Measurements from ENCODE around the gene NALCN.

NALCN gene

GRCh38 chr13:101242720-101243119 is 173.6 kb downstream of the NALCN start:
- no peak overlapping the region for H3K23ac ChIP-seq (ENCODE audit: low read length in 2 of 2)

DNA sequence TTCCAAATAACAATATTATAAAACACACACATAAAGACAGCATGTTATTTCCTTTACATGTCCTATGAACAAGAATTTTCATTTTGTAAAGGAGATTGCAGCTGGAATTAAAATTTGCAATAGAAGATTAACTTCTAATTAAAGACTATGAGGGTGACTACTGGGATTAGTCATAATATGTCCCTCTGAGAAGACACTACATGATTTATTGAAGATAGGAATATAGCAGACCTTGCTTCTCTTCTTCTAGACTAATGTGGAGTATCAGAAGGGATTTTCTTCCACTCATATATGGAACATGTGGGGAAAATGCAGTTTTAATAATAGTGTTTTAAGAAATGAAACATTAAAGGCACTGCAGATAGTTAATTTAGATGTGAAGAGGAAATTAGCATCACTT is 177.8 kb downstream of the NALCN start:
- no peak overlapping the region for H3K14ac ChIP-seq (ENCODE audit: low read length in 2 of 2)
- H2BK12ac ChIP-seq (ENCODE audit: low read length in 2 of 2) = no peak overlapping the region
- H2BK15ac ChIP-seq (ENCODE audit: low read depth, poor library complexity, severe bottlenecking) = no peak overlapping the region
- no peak overlapping the region for H2AK5ac ChIP-seq (ENCODE audit: low read length, severe bottlenecking)
- H3K4me2 ChIP-seq (ENCODE audit: low read length, poor library complexity, severe bottlenecking) = no peak overlapping the region
- H4K91ac ChIP-seq (ENCODE audit: low read length) = no peak overlapping the region
- H3K9ac ChIP-seq (ENCODE audit: low read length) = no peak overlapping the region
- no peaks in the 10 kb centered on the region for H3K27me3 ChIP-seq (ENCODE audit: control insufficient read depth in 1 of 2, insufficient read depth in 1 of 2, low read length in 2 of 2)
- H3K36me3 ChIP-seq (ENCODE audit: control insufficient read depth in 1 of 2, insufficient read depth in 2 of 2, low read depth in 1 of 2, low read length in 2 of 2) = no peaks in the 10 kb centered on the region
- no peaks in the 10 kb centered on the region for H3K9me3 ChIP-seq (ENCODE audit: control insufficient read depth, low read length)
- no peak overlapping the region for H3K23ac ChIP-seq (ENCODE audit: low read length in 2 of 2)
- H3K27ac ChIP-seq (ENCODE audit: low read length, poor library complexity, severe bottlenecking) = no peak overlapping the region
- no peak overlapping the region for H2BK120ac ChIP-seq (ENCODE audit: low read depth, low read length)
- no peak overlapping the region for H4K8ac ChIP-seq (ENCODE audit: low read length)
- H3K4ac ChIP-seq (ENCODE audit: low read depth in 1 of 2, low read length in 2 of 2) = no peak overlapping the region
- H3K18ac ChIP-seq (ENCODE audit: low read depth in 1 of 2, low read length in 2 of 2) = no peak overlapping the region
- H2AFZ ChIP-seq (ENCODE audit: low read depth, low read length) = no peak overlapping the region
- DNase-seq = no peak
- no peaks in the 10 kb centered on the region for H3K79me1 ChIP-seq (replicated peaks; ENCODE audit: low read length, poor library complexity, severe bottlenecking)
- no peak overlapping the region for H2BK5ac ChIP-seq (ENCODE audit: low read depth, low read length, poor library complexity, severe bottlenecking)
- no peaks in the 10 kb centered on the region for H3K4me1 ChIP-seq (ENCODE audit: control insufficient read depth, insufficient read depth, low read depth, low read length)
- H3K4me3 ChIP-seq (ENCODE audit: insufficient read depth in 1 of 2, low read depth in 1 of 2, low read length in 2 of 2) = no peak overlapping the region

More at GRCh38 chr13:101242720-101243119, 173.6 kb downstream of the NALCN start:
- Histone ChIP-seq H3K79me1 (replicated peaks; ENCODE audit: low read length, poor library complexity, severe bottlenecking) (no peaks in the 10 kb centered on the region), H3K14ac (ENCODE audit: low read length in 2 of 2) (no peak overlapping the region), H3K9me3 (ENCODE audit: control insufficient read depth, low read length) (no peaks in the 10 kb centered on the region), H3K4me3 (ENCODE audit: insufficient read depth in 1 of 2, low read depth in 1 of 2, low read length in 2 of 2) (no peak overlapping the region), H3K27ac (ENCODE audit: low read length, poor library complexity, severe bottlenecking) (no peak overlapping the region), H3K9ac (ENCODE audit: low read length) (no peak overlapping the region), H2BK12ac (ENCODE audit: low read length in 2 of 2) (no peak overlapping the region), H2AK5ac (ENCODE audit: low read length, severe bottlenecking) (no peak overlapping the region), H3K4me2 (ENCODE audit: low read length, poor library complexity, severe bottlenecking) (no peak overlapping the region), H2BK15ac (ENCODE audit: low read depth, poor library complexity, severe bottlenecking) (no peak overlapping the region), H4K91ac (ENCODE audit: low read length) (no peak overlapping the region), H3K27me3 (ENCODE audit: control insufficient read depth in 1 of 2, insufficient read depth in 1 of 2, low read length in 2 of 2) (no peaks in the 10 kb centered on the region), H3K18ac (ENCODE audit: low read depth in 1 of 2, low read length in 2 of 2) (no peak overlapping the region), H2AFZ (ENCODE audit: low read depth, low read length) (no peak overlapping the region), H2BK120ac (ENCODE audit: low read depth, low read length) (no peak overlapping the region), H3K4me1 (ENCODE audit: control insufficient read depth, insufficient read depth, low read depth, low read length) (no peaks in the 10 kb centered on the region), H2BK5ac (ENCODE audit: low read depth, low read length, poor library complexity, severe bottlenecking) (no peak overlapping the region), H4K8ac (ENCODE audit: low read length) (no peak overlapping the region), H3K4ac (ENCODE audit: low read depth in 1 of 2, low read length in 2 of 2) (no peak overlapping the region), H3K36me3 (ENCODE audit: control insufficient read depth in 1 of 2, insufficient read depth in 2 of 2, low read depth in 1 of 2, low read length in 2 of 2) (no peaks in the 10 kb centered on the region)
- no peak for DNase-seq

- Histone ChIP-seq H4K8ac (ENCODE audit: low read length) (no peak overlapping the region), H4K91ac (ENCODE audit: low read length) (no peak overlapping the region), H3K4me2 (ENCODE audit: low read length, poor library complexity, severe bottlenecking) (no peak overlapping the region), H3K4ac (ENCODE audit: low read depth in 1 of 2, low read length in 2 of 2) (no peak overlapping the region), H3K23ac (ENCODE audit: low read length in 2 of 2) (no peak overlapping the region), H3K27me3 (ENCODE audit: control insufficient read depth in 1 of 2, insufficient read depth in 1 of 2, low read length in 2 of 2) (no peaks in the 10 kb centered on the region), H3K18ac (ENCODE audit: low read depth in 1 of 2, low read length in 2 of 2) (no peak overlapping the region), H3K36me3 (ENCODE audit: control insufficient read depth in 1 of 2, insufficient read depth in 2 of 2, low read depth in 1 of 2, low read length in 2 of 2) (no peaks in the 10 kb centered on the region), H3K79me1 (replicated peaks; ENCODE audit: low read length, poor library complexity, severe bottlenecking) (no peaks in the 10 kb centered on the region), H2BK15ac (ENCODE audit: low read depth, poor library complexity, severe bottlenecking) (no peak overlapping the region), H3K27ac (ENCODE audit: low read length, poor library complexity, severe bottlenecking) (no peak overlapping the region), H3K14ac (ENCODE audit: low read length in 2 of 2) (no peak overlapping the region), H3K4me3 (ENCODE audit: insufficient read depth in 1 of 2, low read depth in 1 of 2, low read length in 2 of 2) (no peak overlapping the region), H2BK5ac (ENCODE audit: low read depth, low read length, poor library complexity, severe bottlenecking) (no peak overlapping the region), H2BK12ac (ENCODE audit: low read length in 2 of 2) (no peak overlapping the region), H3K9me3 (ENCODE audit: control insufficient read depth, low read length) (no peaks in the 10 kb centered on the region), H2AFZ (ENCODE audit: low read depth, low read length) (no peak overlapping the region), H3K9ac (ENCODE audit: low read length) (no peak overlapping the region), H3K4me1 (ENCODE audit: control insufficient read depth, insufficient read depth, low read depth, low read length) (no peaks in the 10 kb centered on the region), H2BK120ac (ENCODE audit: low read depth, low read length) (no peak overlapping the region), H2AK5ac (ENCODE audit: low read length, severe bottlenecking) (no peak overlapping the region)
- no peak for DNase-seq
- WGBS = 79% methylated on average over 5 of the region's 5 CpGs
These were observed 184.4 kb downstream of the NALCN start for GRCh38 chr13:101231751-101232428.

DNA sequence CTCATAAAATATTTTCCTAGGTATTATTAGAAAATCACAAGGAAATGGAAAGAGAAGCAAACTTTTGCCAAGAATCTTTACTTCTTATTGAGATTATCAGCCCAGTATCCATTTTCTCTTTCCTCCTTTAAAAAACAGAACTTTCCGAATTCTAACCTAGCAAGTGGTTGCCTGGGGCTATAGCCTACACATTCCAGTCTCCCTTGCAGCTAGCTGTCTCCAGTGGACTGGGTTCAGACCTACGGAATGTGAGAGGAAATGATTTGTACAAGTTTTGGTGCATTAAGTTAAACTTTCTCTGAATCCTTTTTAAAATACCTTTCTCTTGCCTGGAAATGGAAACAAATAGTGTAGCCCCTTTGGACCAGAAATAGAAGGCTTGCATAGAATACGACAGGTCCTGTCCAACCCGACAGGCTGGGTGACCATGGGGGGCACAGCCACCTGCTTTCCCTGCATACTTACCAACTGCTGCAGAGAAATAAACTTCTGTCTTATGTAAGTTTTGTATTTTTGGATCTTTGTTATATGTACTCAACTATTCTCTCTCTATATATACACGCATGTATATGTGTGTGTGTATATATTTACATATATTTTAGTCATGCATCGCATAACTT is 185.9 kb downstream of the NALCN start:
- H3K27ac ChIP-seq (ENCODE audit: low read length, poor library complexity, severe bottlenecking) = no peak overlapping the region
- H4K8ac ChIP-seq (ENCODE audit: low read length) = no peak overlapping the region
- WGBS = 90% methylated on average over 3 of the region's 6 CpGs
- H3K23ac ChIP-seq (ENCODE audit: low read length in 2 of 2) = no peak overlapping the region
- no peak for DNase-seq
- H4K91ac ChIP-seq (ENCODE audit: low read length) = no peak overlapping the region
- H3K36me3 ChIP-seq (ENCODE audit: control insufficient read depth in 1 of 2, insufficient read depth in 2 of 2, low read depth in 1 of 2, low read length in 2 of 2) = no peaks in the 10 kb centered on the region
- no peaks in the 10 kb centered on the region for H3K9me3 ChIP-seq (ENCODE audit: control insufficient read depth, low read length)
- H3K4me3 ChIP-seq (ENCODE audit: insufficient read depth in 1 of 2, low read depth in 1 of 2, low read length in 2 of 2) = no peak overlapping the region
- no peaks in the 10 kb centered on the region for H3K79me1 ChIP-seq (replicated peaks; ENCODE audit: low read length, poor library complexity, severe bottlenecking)
- H3K4me2 ChIP-seq (ENCODE audit: low read length, poor library complexity, severe bottlenecking) = no peak overlapping the region
- no peak overlapping the region for H2AFZ ChIP-seq (ENCODE audit: low read depth, low read length)
- no peak overlapping the region for H2AK5ac ChIP-seq (ENCODE audit: low read length, severe bottlenecking)
- H3K4ac ChIP-seq (ENCODE audit: low read depth in 1 of 2, low read length in 2 of 2) = no peak overlapping the region
- H2BK120ac ChIP-seq (ENCODE audit: low read depth, low read length) = no peak overlapping the region
- no peak overlapping the region for H2BK5ac ChIP-seq (ENCODE audit: low read depth, low read length, poor library complexity, severe bottlenecking)
- H3K14ac ChIP-seq (ENCODE audit: low read length in 2 of 2) = no peak overlapping the region
- no peak overlapping the region for H2BK12ac ChIP-seq (ENCODE audit: low read length in 2 of 2)
- no peak overlapping the region for H3K18ac ChIP-seq (ENCODE audit: low read depth in 1 of 2, low read length in 2 of 2)
- H3K4me1 ChIP-seq (ENCODE audit: control insufficient read depth, insufficient read depth, low read depth, low read length) = no peaks in the 10 kb centered on the region
- no peaks in the 10 kb centered on the region for H3K27me3 ChIP-seq (ENCODE audit: control insufficient read depth in 1 of 2, insufficient read depth in 1 of 2, low read length in 2 of 2)
- H2BK15ac ChIP-seq (ENCODE audit: low read depth, poor library complexity, severe bottlenecking) = no peak overlapping the region
- H3K9ac ChIP-seq (ENCODE audit: low read length) = no peak overlapping the region

All from mesenchymal stem cell (in vitro differentiated cells and primary cell).